Measurements from ENCODE around the gene RPUSD1. TPM values are rescaled to one million over a fixed set of nuclear protein-coding genes. Genes with fewer than 3 reads are reported as not detected.

RPUSD1 gene
- total RNA-seq, 2 donors from 2014 or later, result 8.8 to 11.4 TPM

- intact Hi-C loops (cut with DNase I), result no loop called here
- DNase-seq (ENCODE audit: low spot score), result no peak
Measured at GRCh38 chr16:740459-740763, 47.8 kb downstream of the RPUSD1 start.

- intact Hi-C loops (cut with DNase I), result no loop called here
- no peak for DNase-seq (ENCODE audit: low spot score)
Measured at GRCh38 chr16:739560-740458, 48.4 kb downstream of the RPUSD1 start.

- DNase-seq (ENCODE audit: low spot score), result no peak
- intact Hi-C loops (cut with DNase I), result no loop called here
Measured at GRCh38 chr16:736936-737481, 51.2 kb downstream of the RPUSD1 start.

- intact Hi-C loops (cut with DNase I), result no loop called here
- no peak for DNase-seq (ENCODE audit: low spot score)
Measured at GRCh38 chr16:735982-736453, 52.2 kb downstream of the RPUSD1 start.

DNA sequence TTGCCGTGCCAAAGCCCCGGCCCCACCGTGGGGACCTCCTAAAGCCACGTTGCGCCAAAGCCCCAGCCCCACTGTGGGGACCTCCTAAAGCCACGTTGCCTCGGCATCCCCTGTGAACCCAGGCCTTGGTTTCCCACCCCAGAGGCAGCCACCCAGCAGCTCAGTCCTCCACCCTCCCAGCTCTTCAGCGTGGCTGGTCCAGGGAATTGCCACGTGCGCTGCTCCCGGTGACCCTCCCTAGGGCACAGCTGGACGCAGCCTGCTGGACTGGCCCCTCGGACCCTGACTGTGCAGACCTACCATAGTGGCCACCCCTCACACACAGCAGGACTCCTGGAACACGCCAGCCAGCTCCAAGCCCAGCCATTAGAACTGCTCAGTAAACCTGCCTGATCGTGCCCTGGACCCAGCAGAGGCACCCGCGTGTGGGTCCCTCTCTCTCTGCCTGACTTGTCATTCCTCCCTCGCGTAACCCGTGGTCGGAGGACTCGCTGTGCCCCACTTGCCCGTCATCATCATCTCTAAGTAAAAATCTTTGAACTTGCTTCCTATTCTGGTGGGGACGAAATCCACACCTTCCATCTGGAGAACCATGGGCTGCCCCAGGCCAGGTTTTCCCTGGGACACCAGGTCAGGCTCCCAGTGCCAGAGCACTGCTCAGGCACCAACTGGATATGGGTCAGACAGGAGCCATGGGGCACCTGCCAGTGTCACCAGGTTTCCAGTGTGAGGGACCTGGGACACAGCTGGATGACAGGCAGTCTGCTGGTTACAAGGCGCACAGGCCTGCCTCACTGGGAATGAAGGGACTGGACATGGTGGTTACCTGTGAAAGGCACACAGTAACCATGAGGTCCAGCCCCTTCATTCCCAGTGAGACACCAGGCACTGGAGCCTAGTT lies 53.0 kb downstream of the RPUSD1 start:
- intact Hi-C loops (cut with DNase I), result no loop called here

More for the DNA sequence above, 53.0 kb downstream of the RPUSD1 start:
- DNase-seq (ENCODE audit: low spot score), result no peak

Small RNAs within 50 kb of the gene (microRNA-seq; reads per million reads assigned to microRNA genes)
- 0 reads per million in 2 donors for gene MIR662 (ENCODE audit: borderline microRNAs expressed in 2 of 2)

Other genes with a start within 250 kb of the RPUSD1 start
- not detected for gene PRR35, start 228.0 kb downstream of the RPUSD1 start, total RNA-seq
- under 1 TPM; 0.38 to 0.65 TPM for gene NHLRC4, start 221.4 kb downstream of the RPUSD1 start, total RNA-seq
- gene PIGQ, start 218.4 kb downstream of the RPUSD1 start, total RNA-seq, result 10 to 100 TPM; 22.1 to 25.4 TPM
- 10 to 100 TPM; 13.0 to 13.6 TPM for gene RAB40C, start 198.3 kb downstream of the RPUSD1 start, total RNA-seq
- gene WFIKKN1, start 157.4 kb downstream of the RPUSD1 start, total RNA-seq, result under 1 TPM; 0.14 TPM
- gene METTL26, start 152.1 kb downstream of the RPUSD1 start, total RNA-seq, result 10 to 100 TPM; 43.3 to 63.2 TPM
- 10 to 100 TPM; 19.0 to 21.5 TPM for gene MCRIP2, start 146.6 kb downstream of the RPUSD1 start, total RNA-seq
- gene WDR90, start 139.0 kb downstream of the RPUSD1 start, total RNA-seq, result 10 to 100 TPM; 13.4 to 14.9 TPM
- gene RHOT2, start 120.2 kb downstream of the RPUSD1 start, total RNA-seq, result 10 to 100 TPM; 57.5 to 65.1 TPM
- under 1 TPM; 0.71 to 0.79 TPM for gene RHBDL1, start 112.7 kb downstream of the RPUSD1 start, total RNA-seq
- 10 to 100 TPM; 73.3 to 79.7 TPM for gene STUB1, start 108.0 kb downstream of the RPUSD1 start, total RNA-seq
- gene JMJD8, start 104.0 kb downstream of the RPUSD1 start, total RNA-seq, result 10 to 100 TPM; 49.8 to 58.9 TPM
- gene WDR24, start 98.0 kb downstream of the RPUSD1 start, total RNA-seq, result 1 to 10 TPM; 7.4 to 7.5 TPM
- not detected for gene FBXL16, start 82.6 kb downstream of the RPUSD1 start, total RNA-seq
- 10 to 100 TPM; 21.6 to 24.9 TPM for gene METRN, start 73.3 kb downstream of the RPUSD1 start, total RNA-seq
- 10 to 100 TPM; 20.0 to 25.5 TPM for gene ANTKMT, start 67.2 kb downstream of the RPUSD1 start, total RNA-seq
- 1 to 10 TPM in 1 of 2 donors, under 1 TPM in 1; 0.52 to 1.0 TPM for gene CCDC78, start 61.9 kb downstream of the RPUSD1 start, total RNA-seq
- gene HAGHL, start 61.3 kb downstream of the RPUSD1 start, total RNA-seq, result 1 to 10 TPM; 3.6 to 4.1 TPM
- gene CIAO3, start 47.4 kb downstream of the RPUSD1 start, total RNA-seq, result 10 to 100 TPM; 18.2 to 18.6 TPM
- under 1 TPM; 0.29 to 0.37 TPM for gene MSLN, start 27.6 kb downstream of the RPUSD1 start, total RNA-seq
- 1 to 10 TPM; 7.7 TPM for gene CHTF18, start 239 bp upstream of the RPUSD1 start, total RNA-seq
- not detected for gene GNG13, start 12.4 kb upstream of the RPUSD1 start, total RNA-seq
- gene LMF1, start 182.6 kb upstream of the RPUSD1 start, total RNA-seq, result 10 to 100 TPM; 16.4 to 21.8 TPM
- gene SOX8, start 193.4 kb upstream of the RPUSD1 start, total RNA-seq, result under 1 TPM; 0.71 to 0.79 TPM